HEK293 (cell line): ENCODE measurements around the gene STAMBP.

Source experiments
- CTCF ChIP-seq: fragments of 450-650 bp; formaldehyde crosslinking; IDR thresholded peaks from 2 replicates; pipeline ENCODE4 v1.5.1; 2016; ENCODE audit warnings: missing biosample characterization, missing genetic modification characterization
- ZNF785 ChIP-seq: fragments of 450-650 bp; formaldehyde crosslinking; IDR thresholded peaks from 2 replicates; pipeline ENCODE4 v1.5.1; 2016; ENCODE audit warnings: missing biosample characterization, missing genetic modification characterization

- TF ChIP-seq ZNF785 (tag by site-specific recombination) (no peak), CTCF (tag by site-specific recombination) (no peak)
Measured at GRCh38 chr2:73891276-73891901, 62.6 kb downstream of the STAMBP start.
